HuH-7 (cell line): ENCODE data around the gene EPB41L5.
A peak's percentile ranks its signal among the peaks of the same experiment; 100 is the strongest.
"Not testable (repeated sequence)": the region's sequence is repeated elsewhere in the genome, so short reads cannot be mapped to it uniquely, and the experiment has no call there.

Experiments
- DNase-seq: peaks from one replicate; pipeline ENCODE4 v3.0.0; 2011; ENCODE audit warnings: low spot score

The EPB41L5 gene

DNA sequence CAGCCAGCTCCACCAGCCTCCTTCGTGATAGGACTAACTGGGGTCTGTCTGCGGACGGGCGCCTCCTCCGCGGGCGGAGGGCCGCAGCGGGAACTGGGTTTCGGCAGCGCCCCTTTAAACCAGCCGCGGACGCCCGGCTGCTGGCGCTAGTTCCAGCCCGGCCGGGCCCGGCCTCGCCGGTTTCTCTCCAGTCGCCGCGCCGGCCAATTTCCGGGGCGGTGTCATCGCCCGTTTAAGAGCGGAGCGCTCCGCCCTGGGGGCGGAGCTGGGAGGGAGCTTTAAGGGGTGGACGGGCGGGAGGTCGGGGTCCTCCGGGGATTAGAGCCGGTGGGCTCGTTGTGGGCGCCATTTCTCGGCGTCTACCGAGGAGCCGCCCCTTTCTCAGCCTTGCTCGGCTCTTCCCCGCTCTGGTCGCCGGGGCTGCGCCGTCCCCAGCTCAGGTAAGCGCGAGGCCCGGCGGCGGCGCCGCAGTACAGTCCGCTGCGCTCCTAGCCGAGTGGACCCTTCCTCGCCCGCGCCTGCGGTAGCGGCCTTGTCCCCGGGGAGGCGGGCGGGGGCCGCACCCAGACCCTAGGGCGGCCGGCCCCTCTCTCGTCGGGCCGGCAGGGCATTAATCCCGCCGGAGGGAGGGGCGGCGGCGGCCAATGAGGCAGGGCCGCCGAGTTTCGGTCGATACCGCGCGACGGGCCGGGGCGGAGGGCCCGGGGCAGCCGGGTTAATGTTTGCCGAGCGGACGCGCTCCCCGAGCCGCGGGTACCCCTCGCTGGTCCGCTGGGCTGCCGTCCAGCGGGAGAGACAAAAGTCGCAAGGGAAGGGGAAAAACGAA, at the start of gene EPB41L5:
Gene EPB41L5 (plus strand): TSS at position 307 of the 826 bp plus-strand sequence. CDS start 6,008 bp downstream, outside the sequence.
- peak; percentile 78 for DNase-seq

DNA sequence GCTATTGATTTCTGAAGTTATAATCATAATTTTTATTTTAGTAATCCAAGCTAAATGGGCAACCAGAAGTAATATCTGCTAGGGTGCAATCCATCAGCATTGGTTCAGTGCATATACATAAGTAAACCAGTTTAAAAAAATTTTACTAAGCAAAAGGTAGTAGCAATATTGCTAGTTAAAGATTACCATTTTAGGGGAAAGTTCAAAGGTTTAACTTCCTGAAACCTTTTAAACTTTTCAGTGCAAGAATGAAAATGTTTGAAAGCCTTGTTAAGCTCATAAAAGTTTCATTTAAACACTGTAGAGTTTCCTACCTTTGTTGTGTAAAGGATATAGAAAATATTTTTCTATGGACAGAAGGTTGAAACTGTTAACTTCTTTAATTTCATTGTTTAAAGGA, 31.0 kb upstream of the EPB41L5 start:
- no peak for DNase-seq

DNA sequence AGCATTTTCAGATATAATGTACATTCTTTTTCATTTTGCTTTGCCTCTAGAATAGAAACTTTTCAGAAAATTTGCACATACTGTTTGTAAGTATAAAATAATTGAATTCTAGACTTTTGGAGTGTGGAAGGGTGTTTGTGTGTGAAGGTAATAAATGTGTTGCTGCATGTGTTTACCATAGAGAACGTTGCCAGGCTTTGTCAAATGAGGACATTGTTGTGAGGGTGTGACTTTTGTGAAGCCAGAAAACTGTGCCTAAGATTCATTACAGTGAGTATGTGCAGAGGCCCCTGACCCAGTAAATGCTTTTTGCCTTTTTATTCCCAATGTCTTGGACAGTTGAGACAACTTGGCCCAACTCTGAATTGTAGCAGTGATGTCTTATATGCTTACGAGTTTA, 30.4 kb upstream of the EPB41L5 start:
- no peak for DNase-seq

DNA sequence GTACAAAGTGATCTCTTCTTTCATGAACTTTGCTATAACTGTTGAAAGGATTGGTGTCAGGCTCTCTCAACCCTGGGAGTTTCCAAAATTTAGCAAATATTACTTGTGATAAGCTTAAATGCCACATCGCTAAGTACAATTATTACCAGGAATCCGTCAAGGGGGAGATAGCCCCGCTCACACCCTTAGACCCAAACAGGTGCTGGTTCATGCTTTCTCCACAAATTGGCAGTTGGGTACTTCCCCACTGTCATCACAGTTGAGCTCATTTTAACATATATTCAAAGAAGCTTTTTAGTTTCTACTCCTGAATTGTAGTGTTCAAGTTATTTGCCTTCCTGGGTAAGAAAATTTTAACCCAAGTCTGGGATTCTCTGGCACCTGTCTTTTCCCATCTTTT, 29.8 kb upstream of the EPB41L5 start:
- no peak for DNase-seq

DNA sequence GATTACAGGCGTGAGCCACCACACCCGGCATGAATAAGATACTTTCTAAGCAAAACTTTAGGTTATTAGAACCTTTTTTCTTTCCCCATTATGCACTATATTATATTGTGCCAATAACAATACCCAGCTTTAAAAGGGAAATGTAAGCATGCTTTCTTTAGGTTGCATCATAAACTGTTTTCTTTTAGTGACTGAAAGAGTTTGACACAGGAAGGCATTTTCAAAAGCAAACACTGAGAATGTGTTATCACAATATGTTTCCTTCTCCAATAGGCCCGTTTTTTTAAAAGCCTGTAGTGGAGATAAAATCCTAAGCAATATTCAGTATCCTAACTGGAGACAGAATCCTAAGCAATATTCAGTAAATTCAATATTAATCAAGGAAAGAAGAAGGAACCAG, 16.7 kb upstream of the EPB41L5 start:
- DNase-seq, result no peak

DNA sequence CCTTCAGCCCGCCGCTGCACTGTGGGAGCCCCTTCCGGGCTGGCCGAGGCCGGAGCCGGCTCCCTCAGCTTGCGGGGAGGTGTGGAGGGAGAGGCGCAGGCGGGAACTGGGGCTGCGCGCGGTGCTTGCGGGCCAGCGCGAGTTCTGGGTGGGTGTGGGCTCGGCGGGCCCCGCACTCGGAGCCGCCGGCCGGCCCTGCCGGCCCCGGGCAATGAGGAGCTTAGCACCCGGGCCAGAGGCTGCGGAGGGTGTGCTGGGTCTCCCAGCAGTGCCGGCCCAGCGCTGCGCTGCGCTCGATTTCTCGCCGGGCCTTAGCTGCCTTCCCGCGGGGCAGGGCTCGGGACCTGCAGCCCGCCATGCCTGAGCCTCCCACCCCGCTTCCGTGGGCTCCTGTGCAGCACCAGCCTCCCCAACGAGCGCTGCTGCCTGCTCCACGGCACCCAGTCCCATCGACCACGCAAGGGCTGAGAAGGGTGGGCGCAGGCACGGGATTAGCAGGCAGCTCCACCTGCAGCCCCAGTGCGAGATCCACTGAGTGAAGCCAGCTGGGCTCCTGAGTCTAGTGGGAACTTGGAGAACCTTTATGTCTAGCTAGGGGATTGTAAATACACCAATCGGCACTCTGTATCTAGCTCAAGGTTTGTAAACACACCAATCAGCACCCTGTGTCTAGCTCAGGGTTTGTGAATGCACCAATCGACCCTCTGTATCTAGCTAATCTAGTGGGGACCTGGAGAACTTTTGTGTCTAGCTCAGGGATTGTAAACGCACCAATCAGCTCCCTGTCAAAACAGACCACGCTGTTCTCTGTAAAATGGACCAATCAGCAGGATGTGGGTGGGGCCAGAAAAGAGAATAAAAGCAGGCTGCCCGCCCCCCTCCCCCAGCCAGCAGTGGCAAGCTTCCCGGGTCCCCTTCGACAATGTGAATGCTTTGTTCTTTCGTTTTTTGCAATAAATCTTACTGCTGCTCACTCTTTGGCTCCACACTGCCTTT, 15.7 kb upstream of the EPB41L5 start:
- not testable (repeated sequence) for DNase-seq

DNA sequence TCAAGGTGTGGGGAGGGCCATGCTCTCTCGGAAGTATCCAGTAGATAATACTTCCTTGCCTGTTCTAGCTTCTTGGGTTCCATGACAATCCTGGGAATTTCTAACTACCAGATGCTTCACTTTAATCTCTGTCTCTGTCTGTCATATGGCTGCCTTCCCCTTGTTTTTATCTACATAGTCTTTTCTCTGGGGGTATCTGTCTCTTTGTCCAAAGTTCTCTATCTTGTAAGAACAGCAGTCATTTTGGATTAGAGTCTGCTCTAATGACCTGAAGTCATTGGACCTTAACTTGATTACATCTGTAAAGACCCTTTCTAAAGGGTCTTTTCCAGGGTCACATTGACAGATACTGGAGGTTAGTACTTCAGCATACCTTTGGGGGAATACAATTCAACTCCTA, 11.4 kb upstream of the EPB41L5 start:
- DNase-seq, result no peak

DNA sequence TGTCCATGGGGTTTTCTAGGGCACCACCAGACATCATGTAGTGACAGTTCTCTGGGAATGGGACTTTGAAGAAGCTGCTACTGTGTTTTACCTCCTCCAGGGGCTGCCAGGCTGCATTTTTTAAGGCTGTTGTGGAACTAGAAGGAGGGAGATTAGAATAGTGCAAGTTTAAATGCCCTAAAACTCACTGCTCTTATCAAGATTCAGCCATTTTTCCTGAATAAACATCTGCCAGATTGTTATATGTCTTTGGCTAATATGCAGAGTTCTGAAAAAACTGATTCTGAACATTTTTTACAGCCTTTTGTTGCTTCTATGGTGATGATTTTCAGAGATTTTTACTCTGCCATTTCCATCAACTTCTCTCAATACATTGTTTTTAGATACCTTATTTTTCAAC, 8.6 kb upstream of the EPB41L5 start:
- DNase-seq, result no peak

DNA sequence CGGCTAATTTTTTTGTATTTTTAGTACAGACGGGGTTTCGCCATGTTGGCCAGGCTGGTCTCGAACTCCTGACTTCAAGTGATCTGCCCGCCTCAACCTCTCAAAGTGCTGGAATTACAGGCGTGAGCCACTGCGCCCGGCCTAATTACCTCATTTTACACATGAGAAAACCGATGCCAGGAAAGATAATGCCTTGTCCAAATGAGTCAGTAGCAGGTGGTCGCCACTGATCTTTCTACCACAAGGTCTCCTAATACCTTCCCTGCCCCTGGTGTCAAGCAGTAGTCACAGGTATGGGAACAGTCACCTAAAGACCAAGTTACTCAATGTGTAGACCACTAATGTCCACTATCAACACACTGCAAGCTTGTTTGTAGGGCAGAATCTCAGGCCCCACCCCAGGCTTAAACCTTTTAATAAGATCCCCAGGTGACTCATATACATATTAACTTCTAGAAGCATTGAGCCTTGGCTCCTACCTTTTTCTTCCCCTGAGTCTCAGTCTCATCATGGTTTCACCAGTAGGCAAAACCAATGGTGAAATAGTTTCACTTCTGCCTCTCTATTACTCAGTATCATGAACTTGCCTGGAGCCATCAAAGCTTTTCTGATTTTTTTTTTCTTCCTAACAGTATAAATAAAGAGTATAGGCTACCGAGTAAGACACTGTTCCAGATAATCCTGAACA, 6.9 kb upstream of the EPB41L5 start:
- no peak for DNase-seq

DNA sequence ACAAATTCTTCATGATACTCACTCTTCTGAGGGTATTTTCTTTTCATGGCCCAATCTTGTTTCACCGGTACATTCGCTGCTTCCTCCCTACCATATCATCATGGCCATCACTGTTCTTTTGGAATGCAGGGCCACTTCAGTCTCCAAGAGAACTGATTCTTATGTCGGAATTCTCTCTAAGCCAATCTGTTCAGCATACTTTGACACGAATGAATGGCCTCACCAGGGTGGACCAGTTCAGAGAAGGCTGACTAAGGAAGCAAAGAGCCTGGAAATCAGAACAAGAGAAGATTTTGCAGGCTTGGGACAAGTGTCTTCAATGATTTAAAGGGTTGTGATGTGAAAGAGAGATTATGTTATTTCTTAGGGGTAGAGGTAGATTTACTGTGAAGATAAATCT, 5.0 kb upstream of the EPB41L5 start:
- no peak for DNase-seq

DNA sequence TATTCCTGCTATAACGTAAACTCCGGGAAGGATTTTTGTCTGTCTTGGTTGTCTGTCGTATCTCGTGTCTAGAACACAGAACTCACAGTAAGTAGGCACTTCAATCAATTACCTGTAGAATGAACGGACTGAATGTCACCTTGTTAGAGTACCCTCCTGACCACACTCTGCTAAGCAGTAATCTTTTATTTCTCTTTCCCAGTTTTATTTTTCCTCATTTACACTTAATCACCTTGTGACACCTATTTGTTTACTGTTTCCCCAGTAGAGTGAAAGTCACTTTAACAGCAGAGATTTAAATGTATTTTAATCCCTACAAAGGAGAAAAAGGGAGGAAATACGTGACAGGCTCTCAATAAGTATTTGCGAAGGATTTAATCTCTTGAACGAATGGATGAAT, 514 bp upstream of the EPB41L5 start:
- no peak for DNase-seq

DNA sequence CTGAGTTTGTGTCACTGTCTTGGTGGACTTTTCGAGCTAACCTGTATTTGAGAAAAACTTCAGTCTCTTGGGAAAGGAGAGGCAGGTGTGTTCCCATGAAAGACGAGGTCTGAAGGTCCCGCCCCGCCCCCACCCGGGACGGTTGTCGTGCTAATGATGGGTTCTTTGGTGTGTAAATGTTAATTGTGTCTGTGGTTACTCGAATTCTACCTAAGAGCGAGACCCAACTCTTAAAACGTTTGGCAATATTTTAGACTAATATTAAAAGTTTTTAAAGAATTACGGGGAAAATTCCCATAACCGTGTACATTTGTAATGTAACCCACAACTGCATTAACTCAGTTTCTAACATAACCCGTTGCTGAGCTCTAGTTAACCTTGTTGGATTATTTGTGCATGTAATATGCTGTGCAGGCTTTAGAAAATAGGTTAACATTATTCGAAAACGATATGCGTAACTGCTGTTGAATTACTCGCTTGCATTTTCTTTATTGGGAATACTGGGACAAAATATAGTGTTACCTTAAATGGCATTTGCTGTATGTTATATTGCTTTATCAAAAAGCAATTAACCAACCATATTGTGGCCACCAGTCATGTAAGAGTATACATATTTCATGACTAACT, 833 bp downstream of the EPB41L5 start:
- no peak for DNase-seq

DNA sequence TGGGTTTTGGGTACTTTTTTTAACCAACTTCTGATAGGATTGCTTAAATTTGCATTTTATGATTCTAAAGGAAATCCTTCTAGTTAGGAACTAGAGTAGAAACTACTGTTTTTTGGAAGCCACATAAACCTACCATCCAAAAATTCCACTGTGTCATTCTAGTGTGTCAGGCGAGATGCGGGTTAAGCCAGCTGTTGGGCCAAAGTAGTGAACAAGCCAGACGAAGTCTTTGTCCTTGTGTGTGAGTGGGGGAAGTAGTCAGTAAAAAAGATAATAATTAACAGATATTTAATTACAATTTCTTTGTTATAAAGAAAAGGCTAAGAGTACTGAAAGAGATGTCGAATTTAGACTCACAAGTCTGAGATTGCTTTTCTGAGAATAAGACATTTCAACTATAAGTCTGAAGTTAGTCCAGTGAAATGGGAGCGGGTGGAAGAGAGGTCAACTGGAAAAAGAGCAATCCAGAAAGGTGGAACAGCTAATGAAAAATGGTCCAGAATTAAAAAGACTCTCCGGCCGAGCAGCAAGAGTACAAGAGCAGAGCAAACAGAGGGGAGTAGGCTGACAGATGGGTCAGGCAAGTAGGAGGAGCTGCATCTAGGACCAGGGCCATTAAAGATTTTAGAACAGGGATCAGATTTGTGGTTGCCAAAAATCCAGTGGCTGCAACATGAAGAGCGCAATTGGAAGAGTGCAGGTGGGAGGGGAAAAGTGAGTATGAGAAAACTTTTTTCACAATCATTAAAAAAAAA, 1.5 kb downstream of the EPB41L5 start:
- DNase-seq, result no peak

DNA sequence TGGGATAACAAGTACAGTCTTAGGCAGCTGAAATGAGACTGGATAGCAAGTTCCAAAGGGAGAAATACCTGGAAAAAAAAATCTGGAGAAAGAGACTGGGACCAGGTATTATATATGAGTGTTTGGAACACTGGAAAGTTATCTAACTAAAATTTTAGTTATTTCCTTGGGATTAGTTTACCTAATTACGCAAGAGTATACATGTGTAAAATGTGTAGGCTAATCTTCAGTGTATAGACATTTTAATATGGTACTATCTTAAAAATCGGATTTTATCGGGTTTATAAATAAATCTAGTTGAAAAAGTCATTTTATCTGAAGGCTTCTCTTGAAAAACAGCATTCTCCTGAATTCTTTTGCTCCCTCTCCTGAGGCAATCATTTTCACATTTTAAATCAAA, 3.9 kb downstream of the EPB41L5 start:
- no peak for DNase-seq

DNA sequence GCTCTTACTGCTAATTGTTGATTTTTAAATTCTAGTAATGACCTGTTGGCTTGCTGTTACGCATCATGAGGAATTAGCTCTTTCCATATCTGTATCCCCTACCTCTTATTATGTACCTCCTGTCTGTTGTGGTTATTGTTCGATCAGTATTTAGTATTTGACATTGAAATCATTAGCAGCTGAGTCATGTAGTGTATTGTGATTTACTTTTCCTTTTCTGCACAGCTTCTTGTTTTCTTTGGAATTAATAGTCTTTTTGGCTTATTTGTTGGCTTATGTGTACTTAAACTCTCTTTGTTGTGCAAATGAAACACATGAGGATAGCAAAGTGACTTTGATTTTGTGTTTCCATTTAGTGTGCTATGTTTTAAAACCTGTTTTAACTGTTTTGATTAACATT, 4.3 kb downstream of the EPB41L5 start:
- no peak for DNase-seq

DNA sequence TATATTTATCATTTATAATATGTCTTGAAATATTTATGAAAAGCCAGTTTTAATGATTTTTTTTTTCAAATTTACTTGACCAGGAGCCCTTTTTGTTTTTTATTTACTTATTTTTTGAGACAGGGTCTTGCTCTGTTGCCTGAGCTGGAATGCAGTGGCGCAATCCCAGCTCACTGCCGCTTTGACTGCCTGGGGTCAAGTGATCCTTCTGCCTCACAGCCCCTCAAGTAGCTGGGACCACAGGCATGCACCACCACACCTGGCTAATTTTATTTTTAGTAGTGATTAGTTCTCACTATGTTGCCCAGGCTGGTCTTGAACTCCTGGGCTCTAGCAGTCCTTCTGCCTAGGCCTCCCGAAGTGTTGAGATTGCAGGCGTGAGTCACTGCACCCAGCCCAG, 5.7 kb downstream of the EPB41L5 start:
- DNase-seq, result no peak

DNA sequence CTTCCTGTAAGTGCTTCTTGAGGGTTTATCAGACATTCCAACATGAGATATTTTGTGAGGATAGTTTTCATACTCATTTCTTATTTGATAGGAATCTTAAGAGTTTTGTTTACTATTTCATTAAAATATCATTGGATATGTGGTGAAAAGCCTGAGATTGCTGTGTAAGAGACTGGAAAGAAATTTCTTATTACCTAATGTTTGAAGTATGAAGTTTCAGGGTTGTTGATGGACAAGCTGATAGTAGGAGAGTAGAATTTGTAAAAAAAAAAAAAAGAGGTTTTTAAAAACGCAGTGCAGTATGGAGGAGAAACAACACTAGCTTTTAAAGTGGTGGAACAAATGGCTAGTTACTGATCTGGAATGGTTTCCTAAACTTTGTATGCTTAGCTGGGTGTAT, 7.7 kb downstream of the EPB41L5 start:
- no peak for DNase-seq

DNA sequence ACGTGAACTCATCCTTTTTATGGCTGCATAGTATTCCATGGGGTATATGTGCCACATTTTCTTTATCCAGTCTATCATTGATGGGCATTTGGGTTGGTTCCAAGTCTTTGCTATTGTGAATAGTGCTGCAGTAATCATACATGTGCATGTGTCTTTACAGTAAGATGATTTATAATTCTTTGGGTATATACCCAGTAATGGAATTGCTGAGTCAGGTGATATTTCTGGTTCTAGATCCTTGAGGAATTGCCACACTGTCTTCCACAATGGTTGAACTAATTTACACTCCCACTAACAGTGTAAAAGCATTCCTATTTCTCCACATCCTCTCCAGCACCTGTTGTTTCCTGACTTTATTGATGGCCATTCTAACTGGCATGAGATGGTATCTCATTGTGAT, 9.6 kb downstream of the EPB41L5 start:
- DNase-seq, result not testable (repeated sequence)

DNA sequence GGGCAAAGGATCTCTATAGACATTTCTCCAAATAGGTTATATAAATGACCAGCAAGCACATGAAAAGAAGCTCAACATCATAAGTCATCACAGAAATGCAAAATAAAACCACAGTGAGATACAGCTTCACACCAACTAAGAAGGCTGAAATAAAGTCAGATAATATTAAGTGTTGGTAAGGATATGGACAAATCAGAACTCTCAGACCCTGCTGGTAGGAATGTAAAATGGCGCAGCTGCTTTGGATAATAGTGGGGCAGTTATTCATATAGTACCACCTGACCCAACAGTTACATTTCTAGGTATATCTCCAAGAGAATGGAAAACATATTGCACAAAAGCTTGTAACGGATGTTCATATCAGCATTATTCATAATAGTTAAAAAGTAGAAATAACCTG, 14.0 kb downstream of the EPB41L5 start:
- no peak for DNase-seq

DNA sequence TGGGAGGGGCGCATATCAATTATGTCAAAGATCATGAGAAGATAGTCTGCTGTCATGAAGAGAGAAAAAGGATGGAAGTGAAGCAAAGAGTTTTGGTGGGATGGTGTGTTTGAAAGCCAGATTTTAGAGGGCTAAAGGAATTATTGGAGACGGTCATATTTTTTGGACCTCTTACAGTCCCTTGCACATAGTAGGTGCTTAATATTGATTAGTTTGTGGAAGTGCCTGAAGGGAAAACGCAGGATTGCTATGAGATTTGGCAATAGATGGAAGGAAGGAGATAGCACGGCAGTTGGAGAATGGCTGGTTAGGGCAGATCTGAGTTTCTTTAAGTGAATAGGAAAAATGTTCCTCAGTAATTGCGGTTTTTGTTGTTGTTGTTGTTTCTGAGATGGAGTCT, 15.9 kb downstream of the EPB41L5 start:
- DNase-seq, result no peak
